HEK293 (cell line): ENCODE measurements around the gene CNOT6L.

ENCODE experiments used
- CTCF ChIA-PET: fragments of 350-600 bp; formaldehyde crosslinking; extraction: SDS; loops from one replicate; lab custom pipeline; 2021; ENCODE audit warnings: antibody characterized with exemption; lab: Yijun Ruan, JAX
- POLR2A ChIA-PET: fragments of 300-600 bp; formaldehyde crosslinking; extraction: SDS; loops from one replicate; lab custom pipeline; 2020; ENCODE audit warnings: antibody characterized with exemption, inconsistent platforms; lab: Yijun Ruan, JAX
- H3K27ac ChIP-seq: fragments of 200-500 bp; sonication (Bioruptor generic); 2 replicates; pipeline ENCODE4 v1.5.1; 2014; ENCODE audit warnings: low read depth, low read length, control low read depth, inconsistent platforms; ENCODE audit errors: extremely low read depth
- H3K36me3 ChIP-seq, 2 experiments: fragments of 200-500 bp in 1 of 2; sonication (Bioruptor generic) in 1 of 2; 1 replicate in 1 of 2; 2 replicates in 1 of 2; pipeline ENCODE4 v1.5.1; 2014 to 2017; ENCODE audit warnings: inconsistent platforms in 2 of 2, low read length in 2 of 2; ENCODE audit not compliant: control insufficient read depth in 2 of 2, insufficient read depth in 1 of 2
- H3K4me1 ChIP-seq: fragments of 200-500 bp; sonication (Bioruptor generic); 2 replicates; pipeline ENCODE4 v1.5.1; 2014; ENCODE audit warnings: mild to moderate bottlenecking, low read length, inconsistent platforms; ENCODE audit not compliant: control insufficient read depth, insufficient read depth
- H3K4me3 ChIP-seq: 2 replicates; pipeline ENCODE4 v1.5.1; 2011; ENCODE audit warnings: low read depth, mild to moderate bottlenecking, control low read depth, low read length, moderate library complexity
- H3K9me3 ChIP-seq: fragments of 200-500 bp; sonication (Bioruptor generic); 2 replicates; pipeline ENCODE4 v1.5.1; 2014; ENCODE audit warnings: low read depth, low read length, inconsistent platforms; ENCODE audit not compliant: control insufficient read depth, insufficient read depth
- SCRT2 ChIP-seq: fragments of 450-650 bp; formaldehyde crosslinking; IDR thresholded peaks from 2 replicates; pipeline ENCODE4 v1.5.1; 2016; ENCODE audit warnings: missing biosample characterization, missing genetic modification characterization
- WT1 ChIP-seq: fragments of 450-650 bp; formaldehyde crosslinking; IDR thresholded peaks from 2 replicates; pipeline ENCODE4 v1.5.1; 2016; ENCODE audit warnings: missing biosample characterization, missing genetic modification characterization
- YY1 ChIP-seq: fragments of 450-650 bp; formaldehyde crosslinking; IDR thresholded peaks from 2 replicates; pipeline ENCODE4 v1.5.1; 2018; ENCODE audit warnings: missing biosample characterization, missing genetic modification characterization
- ZBTB21 ChIP-seq: fragments of 450-650 bp; formaldehyde crosslinking; IDR thresholded peaks from 2 replicates; pipeline ENCODE4 v1.5.1; 2017; ENCODE audit warnings: missing biosample characterization, missing genetic modification characterization
- ZBTB48 ChIP-seq: fragments of 450-650 bp; formaldehyde crosslinking; IDR thresholded peaks from 2 replicates; pipeline ENCODE4 v1.5.1; 2016; ENCODE audit warnings: missing biosample characterization, missing genetic modification characterization
- ZNF146 ChIP-seq: fragments of 450-650 bp; formaldehyde crosslinking; IDR thresholded peaks from 2 replicates; pipeline ENCODE4 v1.5.1; 2016; ENCODE audit warnings: missing biosample characterization, missing genetic modification characterization
- ZNF155 ChIP-seq: fragments of 450-650 bp; formaldehyde crosslinking; IDR thresholded peaks from 2 replicates; pipeline ENCODE4 v1.5.1; 2016; ENCODE audit warnings: missing biosample characterization, missing genetic modification characterization
- ZNF391 ChIP-seq: fragments of 450-650 bp; formaldehyde crosslinking; IDR thresholded peaks from 2 replicates; pipeline ENCODE4 v1.5.1; 2016; ENCODE audit warnings: low read depth, missing biosample characterization, missing genetic modification characterization, borderline replicate concordance
- ZNF521 ChIP-seq: fragments of 450-650 bp; formaldehyde crosslinking; IDR thresholded peaks from 2 replicates; pipeline ENCODE4 v1.5.1; 2017; ENCODE audit warnings: missing biosample characterization, mild to moderate bottlenecking, missing genetic modification characterization
- ZNF548 ChIP-seq: fragments of 450-650 bp; formaldehyde crosslinking; IDR thresholded peaks from 2 replicates; pipeline ENCODE4 v1.5.1; 2016; ENCODE audit warnings: missing biosample characterization, missing genetic modification characterization
- ZNF549 ChIP-seq: fragments of 450-650 bp; IDR thresholded peaks from 2 replicates; pipeline ENCODE4 v1.5.1; 2018; ENCODE audit warnings: missing biosample characterization, missing genetic modification characterization, mild to moderate bottlenecking, inconsistent platforms, moderate library complexity
- ZNF626 ChIP-seq: fragments of 450-650 bp; sonication (Bioruptor Pico); formaldehyde crosslinking; IDR thresholded peaks from 2 replicates; pipeline ENCODE4 v1.5.1; 2018; ENCODE audit warnings: missing biosample characterization, missing genetic modification characterization, inconsistent platforms
- ZNF707 ChIP-seq: fragments of 450-650 bp; formaldehyde crosslinking; IDR thresholded peaks from 2 replicates; pipeline ENCODE4 v1.5.1; 2016; ENCODE audit warnings: missing biosample characterization, missing genetic modification characterization
- ZNF843 ChIP-seq: fragments of 450-650 bp; formaldehyde crosslinking; IDR thresholded peaks from 2 replicates; pipeline ENCODE4 v1.5.1; 2016; ENCODE audit warnings: missing biosample characterization, missing genetic modification characterization
- ZSCAN4 ChIP-seq: fragments of 450-650 bp; formaldehyde crosslinking; IDR thresholded peaks from 2 replicates; pipeline ENCODE4 v1.5.1; 2017; ENCODE audit warnings: missing biosample characterization, missing genetic modification characterization
- ZXDB ChIP-seq: fragments of 450-650 bp; formaldehyde crosslinking; IDR thresholded peaks from 2 replicates; pipeline ENCODE4 v1.5.1; 2016; ENCODE audit warnings: missing biosample characterization, missing genetic modification characterization
- TF ChIP-seq, protein P1 (sequence below): fragments of 450-650 bp; formaldehyde crosslinking; IDR thresholded peaks from 2 replicates; pipeline ENCODE4 v1.5.1; 2017; ENCODE audit warnings: missing biosample characterization, mild to moderate bottlenecking, missing genetic modification characterization, moderate library complexity
- TF ChIP-seq, protein P2 (sequence below): fragments of 450-650 bp; formaldehyde crosslinking; IDR thresholded peaks from 2 replicates; pipeline ENCODE4 v1.5.1; 2016; ENCODE audit warnings: missing biosample characterization, missing genetic modification characterization
- TF ChIP-seq, protein P3 (sequence below): fragments of 450-650 bp; formaldehyde crosslinking; IDR thresholded peaks from 2 replicates; pipeline ENCODE4 v1.5.1; 2016; ENCODE audit warnings: missing biosample characterization, missing genetic modification characterization
- TF ChIP-seq, protein P4 (sequence below): fragments of 450-650 bp; formaldehyde crosslinking; IDR thresholded peaks from 2 replicates; pipeline ENCODE4 v1.5.1; 2016; ENCODE audit warnings: missing biosample characterization, missing genetic modification characterization, borderline replicate concordance
- TF ChIP-seq, protein P5 (sequence below): fragments of 450-650 bp; formaldehyde crosslinking; IDR thresholded peaks from 2 replicates; pipeline ENCODE4 v1.5.1; 2016; ENCODE audit warnings: missing biosample characterization, missing genetic modification characterization, borderline replicate concordance

The CNOT6L gene

GRCh38 chr4:77712675-77713074 lies 106.5 kb downstream of the CNOT6L start:
- Histone ChIP-seq H3K9me3 (no peaks in the 10 kb centered on the region), H3K36me3 (no peaks in the 10 kb centered on the region), H3K4me3 (no peak overlapping the region), H3K4me1 (no peaks in the 10 kb centered on the region), H3K27ac (no peak overlapping the region)
- ChIA-PET POLR2A (no interaction called here), CTCF (no interaction called here)
- no peak for TF ChIP-seq ZNF707 (tag by site-specific recombination)
- TF ChIP-seq YY1 = no peak
- no peak for TF ChIP-seq ZNF521 (tag by site-specific recombination)
- TF ChIP-seq, protein P1, sequence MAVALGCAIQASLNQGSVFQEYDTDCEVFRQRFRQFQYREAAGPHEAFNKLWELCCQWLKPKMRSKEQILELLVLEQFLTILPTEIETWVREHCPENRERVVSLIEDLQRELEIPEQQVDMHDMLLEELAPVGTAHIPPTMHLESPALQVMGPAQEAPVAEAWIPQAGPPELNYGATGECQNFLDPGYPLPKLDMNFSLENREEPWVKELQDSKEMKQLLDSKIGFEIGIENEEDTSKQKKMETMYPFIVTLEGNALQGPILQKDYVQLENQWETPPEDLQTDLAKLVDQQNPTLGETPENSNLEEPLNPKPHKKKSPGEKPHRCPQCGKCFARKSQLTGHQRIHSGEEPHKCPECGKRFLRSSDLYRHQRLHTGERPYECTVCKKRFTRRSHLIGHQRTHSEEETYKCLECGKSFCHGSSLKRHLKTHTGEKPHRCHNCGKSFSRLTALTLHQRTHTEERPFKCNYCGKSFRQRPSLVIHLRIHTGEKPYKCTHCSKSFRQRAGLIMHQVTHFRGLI = no peak
- no peak for TF ChIP-seq ZBTB48
- no peak for TF ChIP-seq SCRT2 (tag by site-specific recombination)

DNA sequence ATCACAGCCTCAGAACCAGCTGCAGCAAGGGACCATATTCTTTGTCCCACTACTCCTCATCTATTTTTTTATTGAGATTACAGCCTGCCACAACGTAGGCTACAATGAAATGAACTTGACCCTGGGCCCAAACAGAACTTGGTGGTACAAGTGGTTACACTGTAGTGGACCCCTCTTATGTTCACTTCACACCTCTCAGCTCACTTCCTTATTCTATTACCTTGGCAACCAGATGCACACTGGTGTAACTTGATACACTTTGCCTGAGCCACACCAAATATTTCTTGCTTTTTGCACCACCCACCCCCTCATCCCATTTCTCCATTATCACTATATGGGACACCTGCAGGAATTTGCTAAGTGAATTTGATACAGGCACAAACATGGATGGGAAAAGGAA lies 107.7 kb downstream of the CNOT6L start:
- H3K27ac ChIP-seq = no peak overlapping the region
- no peaks in the 10 kb centered on the region for H3K4me1 ChIP-seq
- no peaks in the 10 kb centered on the region for H3K36me3 ChIP-seq
- no peaks in the 10 kb centered on the region for H3K9me3 ChIP-seq
- TF ChIP-seq ZNF626 (tag by site-specific recombination) (no peak), ZXDB (no peak), ZBTB21 (tag by site-specific recombination) (no peak)
- H3K4me3 ChIP-seq = no peak overlapping the region
- POLR2A ChIA-PET = no interaction called here
- CTCF ChIA-PET = no interaction called here

- ChIA-PET CTCF (no interaction called here), POLR2A (no interaction called here)
- Histone ChIP-seq H3K4me3 (no peak overlapping the region), H3K27ac (no peak overlapping the region), H3K9me3 (no peaks in the 10 kb centered on the region), H3K36me3 (no peaks in the 10 kb centered on the region), H3K4me1 (no peaks in the 10 kb centered on the region)
- no peak for TF ChIP-seq ZNF626 (tag by site-specific recombination)
- no peak for TF ChIP-seq ZNF843 (tag by site-specific recombination)
- TF ChIP-seq, protein P2, sequence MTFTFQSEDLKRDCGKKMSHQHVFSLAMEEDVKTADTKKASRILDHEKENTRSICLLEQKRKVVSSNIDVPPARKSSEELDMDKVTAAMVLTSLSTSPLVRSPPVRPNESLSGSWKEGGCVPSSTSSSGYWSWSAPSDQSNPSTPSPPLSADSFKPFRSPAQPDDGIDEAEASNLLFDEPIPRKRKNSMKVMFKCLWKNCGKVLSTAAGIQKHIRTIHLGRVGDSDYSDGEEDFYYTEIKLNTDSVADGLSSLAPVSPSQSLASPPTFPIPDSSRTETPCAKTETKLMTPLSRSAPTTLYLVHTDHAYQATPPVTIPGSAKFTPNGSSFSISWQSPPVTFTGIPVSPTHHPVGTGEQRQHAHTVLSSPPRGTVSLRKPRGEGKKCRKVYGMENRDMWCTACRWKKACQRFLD (tag by site-specific recombination) = no peak
- no peak for TF ChIP-seq WT1
- no peak for TF ChIP-seq ZNF391 (tag by site-specific recombination)
- no peak for TF ChIP-seq ZNF549
- TF ChIP-seq ZSCAN4 (tag by site-specific recombination) = no peak
- no peak for TF ChIP-seq ZNF155
- no peak for TF ChIP-seq ZNF548 (tag by site-specific recombination)
- TF ChIP-seq, protein P3, sequence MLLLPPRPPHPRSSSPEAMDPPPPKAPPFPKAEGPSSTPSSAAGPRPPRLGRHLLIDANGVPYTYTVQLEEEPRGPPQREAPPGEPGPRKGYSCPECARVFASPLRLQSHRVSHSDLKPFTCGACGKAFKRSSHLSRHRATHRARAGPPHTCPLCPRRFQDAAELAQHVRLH (tag by site-specific recombination) = no peak
- TF ChIP-seq, protein P4, sequence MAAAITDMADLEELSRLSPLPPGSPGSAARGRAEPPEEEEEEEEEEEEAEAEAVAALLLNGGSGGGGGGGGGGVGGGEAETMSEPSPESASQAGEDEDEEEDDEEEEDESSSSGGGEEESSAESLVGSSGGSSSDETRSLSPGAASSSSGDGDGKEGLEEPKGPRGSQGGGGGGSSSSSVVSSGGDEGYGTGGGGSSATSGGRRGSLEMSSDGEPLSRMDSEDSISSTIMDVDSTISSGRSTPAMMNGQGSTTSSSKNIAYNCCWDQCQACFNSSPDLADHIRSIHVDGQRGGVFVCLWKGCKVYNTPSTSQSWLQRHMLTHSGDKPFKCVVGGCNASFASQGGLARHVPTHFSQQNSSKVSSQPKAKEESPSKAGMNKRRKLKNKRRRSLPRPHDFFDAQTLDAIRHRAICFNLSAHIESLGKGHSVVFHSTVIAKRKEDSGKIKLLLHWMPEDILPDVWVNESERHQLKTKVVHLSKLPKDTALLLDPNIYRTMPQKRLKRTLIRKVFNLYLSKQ = no peak
- no peak for TF ChIP-seq ZNF146
- TF ChIP-seq, protein P5, sequence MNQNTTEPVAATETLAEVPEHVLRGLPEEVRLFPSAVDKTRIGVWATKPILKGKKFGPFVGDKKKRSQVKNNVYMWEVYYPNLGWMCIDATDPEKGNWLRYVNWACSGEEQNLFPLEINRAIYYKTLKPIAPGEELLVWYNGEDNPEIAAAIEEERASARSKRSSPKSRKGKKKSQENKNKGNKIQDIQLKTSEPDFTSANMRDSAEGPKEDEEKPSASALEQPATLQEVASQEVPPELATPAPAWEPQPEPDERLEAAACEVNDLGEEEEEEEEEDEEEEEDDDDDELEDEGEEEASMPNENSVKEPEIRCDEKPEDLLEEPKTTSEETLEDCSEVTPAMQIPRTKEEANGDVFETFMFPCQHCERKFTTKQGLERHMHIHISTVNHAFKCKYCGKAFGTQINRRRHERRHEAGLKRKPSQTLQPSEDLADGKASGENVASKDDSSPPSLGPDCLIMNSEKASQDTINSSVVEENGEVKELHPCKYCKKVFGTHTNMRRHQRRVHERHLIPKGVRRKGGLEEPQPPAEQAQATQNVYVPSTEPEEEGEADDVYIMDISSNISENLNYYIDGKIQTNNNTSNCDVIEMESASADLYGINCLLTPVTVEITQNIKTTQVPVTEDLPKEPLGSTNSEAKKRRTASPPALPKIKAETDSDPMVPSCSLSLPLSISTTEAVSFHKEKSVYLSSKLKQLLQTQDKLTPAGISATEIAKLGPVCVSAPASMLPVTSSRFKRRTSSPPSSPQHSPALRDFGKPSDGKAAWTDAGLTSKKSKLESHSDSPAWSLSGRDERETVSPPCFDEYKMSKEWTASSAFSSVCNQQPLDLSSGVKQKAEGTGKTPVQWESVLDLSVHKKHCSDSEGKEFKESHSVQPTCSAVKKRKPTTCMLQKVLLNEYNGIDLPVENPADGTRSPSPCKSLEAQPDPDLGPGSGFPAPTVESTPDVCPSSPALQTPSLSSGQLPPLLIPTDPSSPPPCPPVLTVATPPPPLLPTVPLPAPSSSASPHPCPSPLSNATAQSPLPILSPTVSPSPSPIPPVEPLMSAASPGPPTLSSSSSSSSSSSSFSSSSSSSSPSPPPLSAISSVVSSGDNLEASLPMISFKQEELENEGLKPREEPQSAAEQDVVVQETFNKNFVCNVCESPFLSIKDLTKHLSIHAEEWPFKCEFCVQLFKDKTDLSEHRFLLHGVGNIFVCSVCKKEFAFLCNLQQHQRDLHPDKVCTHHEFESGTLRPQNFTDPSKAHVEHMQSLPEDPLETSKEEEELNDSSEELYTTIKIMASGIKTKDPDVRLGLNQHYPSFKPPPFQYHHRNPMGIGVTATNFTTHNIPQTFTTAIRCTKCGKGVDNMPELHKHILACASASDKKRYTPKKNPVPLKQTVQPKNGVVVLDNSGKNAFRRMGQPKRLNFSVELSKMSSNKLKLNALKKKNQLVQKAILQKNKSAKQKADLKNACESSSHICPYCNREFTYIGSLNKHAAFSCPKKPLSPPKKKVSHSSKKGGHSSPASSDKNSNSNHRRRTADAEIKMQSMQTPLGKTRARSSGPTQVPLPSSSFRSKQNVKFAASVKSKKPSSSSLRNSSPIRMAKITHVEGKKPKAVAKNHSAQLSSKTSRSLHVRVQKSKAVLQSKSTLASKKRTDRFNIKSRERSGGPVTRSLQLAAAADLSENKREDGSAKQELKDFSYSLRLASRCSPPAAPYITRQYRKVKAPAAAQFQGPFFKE = no peak
These were observed 108.5 kb downstream of the CNOT6L start for GRCh38 chr4:77710684-77711083.
